ENCODE measurements around the gene ABHD17A.
"Not testable (repeated sequence)": the region's sequence is repeated elsewhere in the genome, so short reads cannot be mapped to it uniquely, and the experiment has no call there.

ABHD17A gene

GRCh38 chr19:1881393-1882088, 3.8 kb downstream of the ABHD17A start:
- not testable (repeated sequence) for DNase-seq

GRCh38 chr19:1880611-1881392, 4.5 kb downstream of the ABHD17A start:
- no peak for DNase-seq

GRCh38 chr19:1879982-1880381, 5.3 kb downstream of the ABHD17A start:
- not testable (repeated sequence) for DNase-seq

- not testable (repeated sequence) for DNase-seq
Observed at GRCh38 chr19:1878583-1878982, 6.7 kb downstream of the ABHD17A start.

- peak; percentile 52 for DNase-seq
Observed at GRCh38 chr19:1877280-1877660, 8.0 kb downstream of the ABHD17A start.

GRCh38 chr19:1876496-1877279, 8.6 kb downstream of the ABHD17A start:
- DNase-seq, result peak; percentile 68

- peak; percentile 91 for DNase-seq
Observed at GRCh38 chr19:1875646-1876495, 9.4 kb downstream of the ABHD17A start.

GRCh38 chr19:1875265-1875645, 10.0 kb downstream of the ABHD17A start:
- not testable (repeated sequence) for DNase-seq

GRCh38 chr19:1874554-1875185, 10.6 kb downstream of the ABHD17A start:
- DNase-seq, result no peak

GRCh38 chr19:1873524-1874473, 11.5 kb downstream of the ABHD17A start:
- no peak for DNase-seq

- no peak for DNase-seq
Observed at GRCh38 chr19:1872807-1873523, 12.3 kb downstream of the ABHD17A start.

- DNase-seq, result no peak
Observed at GRCh38 chr19:1871630-1872029, 13.7 kb downstream of the ABHD17A start.

GRCh38 chr19:1871140-1871597, 14.1 kb downstream of the ABHD17A start:
- no peak for DNase-seq

GRCh38 chr19:1868971-1869370, 16.3 kb downstream of the ABHD17A start:
- no peak for DNase-seq

- no peak for DNase-seq
Observed at GRCh38 chr19:1867349-1867724, 18.0 kb downstream of the ABHD17A start.

- DNase-seq, result no peak
Observed at GRCh38 chr19:1866693-1867348, 18.5 kb downstream of the ABHD17A start.

GRCh38 chr19:1865172-1866010, 19.9 kb downstream of the ABHD17A start:
- DNase-seq, result no peak

Measured in right kidney (tissue), 1 donor.